SK-N-SH (cell line): ENCODE measurements around the gene LAMA1. TPM values are rescaled to one million over a fixed set of nuclear protein-coding genes. Genes with fewer than 3 reads are reported as not detected.

Experiments used
- CTCF ChIA-PET: fragments of 300-600, 350-600 bp; formaldehyde crosslinking; extraction: SDS; loops from one replicate; lab custom pipeline; 2021; lab: Yijun Ruan, JAX
- POLR2A ChIA-PET: fragments of 350-600 bp; sonication (Branson Sonifier 250); formaldehyde crosslinking; extraction: SDS; loops from one replicate; lab custom pipeline; 2020; ENCODE audit warnings: antibody characterized with exemption, inconsistent platforms; lab: Yijun Ruan, JAX
- DNase-seq: peaks from one replicate; pipeline ENCODE4 v3.0.0; 2012
- H2AFZ ChIP-seq: fragments of 200-600 bp; sonication (generic); 2 replicates; pipeline ENCODE4 v1.8.1; 2016; ENCODE audit warnings: antibody characterized with exemption, mild to moderate bottlenecking, low read depth
- H3F3A ChIP-seq: fragments of 200-600 bp; sonication (generic); replicated peaks from 2 replicates; pipeline ENCODE3; 2016; ENCODE audit warnings: antibody characterized with exemption, mild to moderate bottlenecking; ENCODE audit not compliant: insufficient read depth
- H3K27ac ChIP-seq, 2 experiments: fragments of 200-500 bp in 1 of 2; fragments of 200-600 bp in 1 of 2; sonication (Bioruptor generic) in 1 of 2; sonication (generic), shearing (Covaris generic) in 1 of 2; 2 replicates each; pipeline versions ENCODE4 v1.5.1 to v1.6.1; 2014 to 2016; ENCODE audit warnings: low read depth in 2 of 2, inconsistent platforms in 1 of 2, low read length in 1 of 2, mild to moderate bottlenecking in 1 of 2, mixed read lengths in 1 of 2
- H3K27me3 ChIP-seq: fragments of 200-600 bp; sonication (generic), shearing (Covaris generic); 2 replicates; pipeline ENCODE4 v1.6.1; 2016; ENCODE audit warnings: mixed run types; ENCODE audit not compliant: insufficient read depth
- H3K36me3 ChIP-seq, 2 experiments: fragments of 200-500 bp in 1 of 2; fragments of 200-600 bp in 1 of 2; sonication (Bioruptor generic) in 1 of 2; sonication (generic) in 1 of 2; replicated peaks in 1 of 2; 2 replicates each; pipeline versions ENCODE3 to v1.5.1; 2014 to 2016; ENCODE audit warnings: low read length in 1 of 2, mild to moderate bottlenecking in 1 of 2; ENCODE audit not compliant: insufficient read depth in 2 of 2, control insufficient read depth in 1 of 2
- H3K4me1 ChIP-seq, 2 experiments: fragments of 200-500 bp in 1 of 2; fragments of 200-600 bp in 1 of 2; sonication (Bioruptor generic) in 1 of 2; sonication (generic), shearing (Covaris generic) in 1 of 2; 2 replicates each; pipeline versions ENCODE4 v1.5.1 to v1.6.1; 2014 to 2016; ENCODE audit warnings: low read depth in 1 of 2, low read length in 1 of 2, mixed run types in 1 of 2; ENCODE audit not compliant: insufficient read depth in 2 of 2, control insufficient read depth in 1 of 2
- H3K4me2 ChIP-seq: fragments of 200-600 bp; sonication (generic), shearing (Covaris generic); 2 replicates; pipeline ENCODE4 v1.6.1; 2017; ENCODE audit warnings: mixed run types
- H3K4me3 ChIP-seq, 2 experiments: fragments of 200-500 bp in 1 of 2; fragments of 200-600 bp in 1 of 2; sonication (Bioruptor generic) in 1 of 2; sonication (generic), shearing (Covaris generic) in 1 of 2; 2 replicates each; pipeline versions ENCODE4 v1.5.1 to v1.8.1; 2014 to 2016; ENCODE audit warnings: low read depth in 2 of 2, inconsistent platforms in 1 of 2, low read length in 1 of 2, mild to moderate bottlenecking in 1 of 2, mixed read lengths in 1 of 2, moderate library complexity in 1 of 2
- H3K79me2 ChIP-seq: fragments of 200-600 bp; sonication (generic); 2 replicates; pipeline ENCODE4 v1.8.1; 2017; ENCODE audit warnings: mild to moderate bottlenecking; ENCODE audit not compliant: insufficient read depth
- H3K9ac ChIP-seq: fragments of 200-600 bp; sonication (generic); 2 replicates; pipeline ENCODE4 v1.6.1; 2017; ENCODE audit warnings: mixed run types
- H3K9me2 ChIP-seq: fragments of 200-600 bp; sonication (generic); 2 replicates; pipeline ENCODE4 v1.6.1; 2017; ENCODE audit warnings: mixed run types
- H3K9me3 ChIP-seq: fragments of 200-600 bp; sonication (generic); 2 replicates; pipeline ENCODE4 v1.6.1; 2017; ENCODE audit warnings: mixed run types, mild to moderate bottlenecking, moderate library complexity
- H4K20me1 ChIP-seq: fragments of 200-600 bp; sonication (generic); 2 replicates; pipeline ENCODE4 v1.6.1; 2017; ENCODE audit warnings: mild to moderate bottlenecking, mixed run types; ENCODE audit not compliant: insufficient read depth
- FOSL2 ChIP-seq: IDR thresholded peaks from 2 replicates; pipeline ENCODE4 v1.4.0; 2012; ENCODE audit warnings: low read depth, mild to moderate bottlenecking, moderate library complexity, borderline replicate concordance
- FOXJ3 ChIP-seq: sonication (generic); formaldehyde crosslinking; IDR thresholded peaks from 2 replicates; pipeline ENCODE4 v1.5.1; 2020; ENCODE audit warnings: mild to moderate bottlenecking, missing genetic modification reagents
- FOXM1 ChIP-seq: IDR thresholded peaks from 2 replicates; pipeline ENCODE4 v1.4.0; 2012; ENCODE audit warnings: low read depth, mild to moderate bottlenecking
- IRF3 ChIP-seq: fragments of 150-350 bp; IDR thresholded peaks from 2 replicates; pipeline ENCODE4 v1.6.1; 2016; ENCODE audit warnings: mild to moderate bottlenecking, low read depth, low read length
- POLR2AphosphoS5 ChIP-seq: IDR thresholded peaks from 2 replicates; pipeline ENCODE4 v1.6.1; 2012; ENCODE audit warnings: low read depth, low read length
- RAD21 ChIP-seq: IDR thresholded peaks from 2 replicates; pipeline ENCODE4 v1.6.1; 2012; ENCODE audit warnings: mild to moderate bottlenecking, low read length
- RCOR1 ChIP-seq: fragments of 150-350 bp; IDR thresholded peaks from 2 replicates; pipeline ENCODE4 v1.6.1; 2017; ENCODE audit warnings: antibody characterized with exemption, low read length
- REST ChIP-seq: IDR thresholded peaks from 2 replicates; pipeline ENCODE4 v1.6.1; 2012; ENCODE audit warnings: mild to moderate bottlenecking, low read depth, low read length, moderate library complexity
- TAF1 ChIP-seq: IDR thresholded peaks from 2 replicates; pipeline ENCODE4 v1.6.1; 2012; ENCODE audit warnings: low read depth, mild to moderate bottlenecking, low read length, moderate library complexity, borderline replicate concordance
- TEAD4 ChIP-seq: IDR thresholded peaks from 2 replicates; pipeline ENCODE4 v1.4.0; 2012; ENCODE audit warnings: mild to moderate bottlenecking, borderline replicate concordance; ENCODE audit not compliant: insufficient read depth
- USF1 ChIP-seq: IDR thresholded peaks from 2 replicates; pipeline ENCODE4 v1.4.0; 2012; ENCODE audit warnings: low read depth, borderline replicate concordance
- YY1 ChIP-seq: IDR thresholded peaks from 2 replicates; pipeline ENCODE4 v1.4.0; 2012; ENCODE audit warnings: low read depth, mild to moderate bottlenecking
- WGBS: methylation state at CpG from one replicate; pipeline ENCODE4 v1.1.6; 2017; ENCODE audit warnings: low lambda C conversion rate; 5-methylcytosine and 5-hydroxymethylcytosine counted together
- polyA plus RNA-seq, 3 experiments: library from polyadenylated mRNA; depleted of rRNA; stranded (reverse); fragments of >200 nt; gene quantifications; 2 replicates each; pipeline ENCODE4 v1.2.3, GENCODE V29; 2012
- TF ChIP-seq, protein P1 (sequence below): fragments of 200-600 bp; sonication (generic); IDR thresholded peaks from 2 replicates; pipeline ENCODE4 v1.6.1; 2017; ENCODE audit warnings: antibody characterized with exemption, mild to moderate bottlenecking, moderate library complexity
- TF ChIP-seq, protein P2 (sequence below): IDR thresholded peaks from 2 replicates; pipeline ENCODE4; 2012
- TF ChIP-seq, protein P3 (sequence below): fragments of 150-350 bp; IDR thresholded peaks from 2 replicates; pipeline ENCODE4 v1.6.1; 2017; ENCODE audit warnings: antibody characterized with exemption, low read length, low read depth, borderline replicate concordance

Gene LAMA1
- polyA plus RNA-seq, 1 of the 3 experiments (the other 2 are of a cell fraction), result 0.07 TPM

GRCh38 chr18:6928359-6928758 lies 189.2 kb downstream of the LAMA1 start (continued):
- no peak for TF ChIP-seq REST

DNA sequence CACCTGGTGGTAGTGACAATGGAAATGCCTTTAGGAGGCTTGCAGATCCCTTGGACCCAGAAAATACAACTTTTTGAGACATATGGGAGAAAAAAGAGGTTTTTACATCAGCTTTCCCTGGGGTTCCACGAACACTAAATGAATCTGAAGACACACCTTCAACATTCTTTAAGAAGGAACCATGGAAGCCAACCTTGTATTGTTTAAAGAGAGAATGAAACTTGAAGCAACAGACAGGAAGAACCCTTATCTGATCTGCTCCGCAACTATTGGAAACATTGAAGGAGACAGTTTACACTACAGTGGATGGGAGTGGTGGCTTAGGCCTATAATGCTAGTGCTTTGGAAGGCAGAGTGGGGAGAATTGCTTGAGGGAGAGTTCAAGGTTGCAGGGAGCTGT lies 190.4 kb downstream of the LAMA1 start:
- Histone ChIP-seq H3K27ac (no peak overlapping the region), H3K9me2 (no peaks in the 10 kb centered on the region), H3K4me3 (no peak overlapping the region), H3F3A (no peaks in the 10 kb centered on the region), H3K9me3 (no peaks in the 10 kb centered on the region), H3K27me3 (no peaks in the 10 kb centered on the region), H3K79me2 (no peaks in the 10 kb centered on the region), H2AFZ (no peak overlapping the region), H3K9ac (no peak overlapping the region), H3K4me1 (peaks cover 0 to 9% of the 10 kb centered on the region in 2 experiments; a peak in 1 of 4 replicates), H4K20me1 (no peaks in the 10 kb centered on the region), H3K4me2 (no peak overlapping the region), H3K36me3 (no peaks in the 10 kb centered on the region)
- ChIA-PET POLR2A (no interaction called here), CTCF (no interaction called here)
- WGBS, result 42% methylated on average over 2 of the region's 2 CpGs
- DNase-seq, result no peak
- no peak for TF ChIP-seq REST
- no peak for TF ChIP-seq RAD21
- TF ChIP-seq, protein P1, sequence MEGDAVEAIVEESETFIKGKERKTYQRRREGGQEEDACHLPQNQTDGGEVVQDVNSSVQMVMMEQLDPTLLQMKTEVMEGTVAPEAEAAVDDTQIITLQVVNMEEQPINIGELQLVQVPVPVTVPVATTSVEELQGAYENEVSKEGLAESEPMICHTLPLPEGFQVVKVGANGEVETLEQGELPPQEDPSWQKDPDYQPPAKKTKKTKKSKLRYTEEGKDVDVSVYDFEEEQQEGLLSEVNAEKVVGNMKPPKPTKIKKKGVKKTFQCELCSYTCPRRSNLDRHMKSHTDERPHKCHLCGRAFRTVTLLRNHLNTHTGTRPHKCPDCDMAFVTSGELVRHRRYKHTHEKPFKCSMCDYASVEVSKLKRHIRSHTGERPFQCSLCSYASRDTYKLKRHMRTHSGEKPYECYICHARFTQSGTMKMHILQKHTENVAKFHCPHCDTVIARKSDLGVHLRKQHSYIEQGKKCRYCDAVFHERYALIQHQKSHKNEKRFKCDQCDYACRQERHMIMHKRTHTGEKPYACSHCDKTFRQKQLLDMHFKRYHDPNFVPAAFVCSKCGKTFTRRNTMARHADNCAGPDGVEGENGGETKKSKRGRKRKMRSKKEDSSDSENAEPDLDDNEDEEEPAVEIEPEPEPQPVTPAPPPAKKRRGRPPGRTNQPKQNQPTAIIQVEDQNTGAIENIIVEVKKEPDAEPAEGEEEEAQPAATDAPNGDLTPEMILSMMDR, result no peak
- TF ChIP-seq FOXM1, result no peak
- no peak for TF ChIP-seq USF1
- TF ChIP-seq, protein P2, sequence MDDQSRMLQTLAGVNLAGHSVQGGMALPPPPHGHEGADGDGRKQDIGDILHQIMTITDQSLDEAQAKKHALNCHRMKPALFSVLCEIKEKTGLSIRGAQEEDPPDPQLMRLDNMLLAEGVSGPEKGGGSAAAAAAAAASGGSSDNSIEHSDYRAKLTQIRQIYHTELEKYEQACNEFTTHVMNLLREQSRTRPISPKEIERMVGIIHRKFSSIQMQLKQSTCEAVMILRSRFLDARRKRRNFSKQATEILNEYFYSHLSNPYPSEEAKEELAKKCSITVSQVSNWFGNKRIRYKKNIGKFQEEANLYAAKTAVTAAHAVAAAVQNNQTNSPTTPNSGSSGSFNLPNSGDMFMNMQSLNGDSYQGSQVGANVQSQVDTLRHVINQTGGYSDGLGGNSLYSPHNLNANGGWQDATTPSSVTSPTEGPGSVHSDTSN, result no peak
- TF ChIP-seq POLR2AphosphoS5, result no peak
- no peak for TF ChIP-seq RCOR1
- no peak for TF ChIP-seq TAF1
- no peak for TF ChIP-seq IRF3
- TF ChIP-seq, protein P3, sequence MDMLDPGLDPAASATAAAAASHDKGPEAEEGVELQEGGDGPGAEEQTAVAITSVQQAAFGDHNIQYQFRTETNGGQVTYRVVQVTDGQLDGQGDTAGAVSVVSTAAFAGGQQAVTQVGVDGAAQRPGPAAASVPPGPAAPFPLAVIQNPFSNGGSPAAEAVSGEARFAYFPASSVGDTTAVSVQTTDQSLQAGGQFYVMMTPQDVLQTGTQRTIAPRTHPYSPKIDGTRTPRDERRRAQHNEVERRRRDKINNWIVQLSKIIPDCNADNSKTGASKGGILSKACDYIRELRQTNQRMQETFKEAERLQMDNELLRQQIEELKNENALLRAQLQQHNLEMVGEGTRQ, result no peak
- no peak for TF ChIP-seq YY1
- no peak for TF ChIP-seq FOSL2
- no peak for TF ChIP-seq FOXJ3 (CRISPR knock-in tag)
- TF ChIP-seq TEAD4, result no peak
